GM19467 (cell line): ENCODE results near the gene RUSC1.
A peak's percentile ranks its signal among the peaks of the same experiment; 100 is the strongest.
"Not testable (repeated sequence)": the region's sequence is repeated elsewhere in the genome, so short reads cannot be mapped to it uniquely, and the experiment has no call there.

Source experiments
- ATAC-seq: cut with Tn5 transposase; IDR thresholded peaks from one replicate; pipeline ENCODE4 v1.9.1; 2021; ENCODE audit warnings: mild to moderate bottlenecking, moderate library complexity; ENCODE audit not compliant: unreplicated experiment

RUSC1 gene, protein sequence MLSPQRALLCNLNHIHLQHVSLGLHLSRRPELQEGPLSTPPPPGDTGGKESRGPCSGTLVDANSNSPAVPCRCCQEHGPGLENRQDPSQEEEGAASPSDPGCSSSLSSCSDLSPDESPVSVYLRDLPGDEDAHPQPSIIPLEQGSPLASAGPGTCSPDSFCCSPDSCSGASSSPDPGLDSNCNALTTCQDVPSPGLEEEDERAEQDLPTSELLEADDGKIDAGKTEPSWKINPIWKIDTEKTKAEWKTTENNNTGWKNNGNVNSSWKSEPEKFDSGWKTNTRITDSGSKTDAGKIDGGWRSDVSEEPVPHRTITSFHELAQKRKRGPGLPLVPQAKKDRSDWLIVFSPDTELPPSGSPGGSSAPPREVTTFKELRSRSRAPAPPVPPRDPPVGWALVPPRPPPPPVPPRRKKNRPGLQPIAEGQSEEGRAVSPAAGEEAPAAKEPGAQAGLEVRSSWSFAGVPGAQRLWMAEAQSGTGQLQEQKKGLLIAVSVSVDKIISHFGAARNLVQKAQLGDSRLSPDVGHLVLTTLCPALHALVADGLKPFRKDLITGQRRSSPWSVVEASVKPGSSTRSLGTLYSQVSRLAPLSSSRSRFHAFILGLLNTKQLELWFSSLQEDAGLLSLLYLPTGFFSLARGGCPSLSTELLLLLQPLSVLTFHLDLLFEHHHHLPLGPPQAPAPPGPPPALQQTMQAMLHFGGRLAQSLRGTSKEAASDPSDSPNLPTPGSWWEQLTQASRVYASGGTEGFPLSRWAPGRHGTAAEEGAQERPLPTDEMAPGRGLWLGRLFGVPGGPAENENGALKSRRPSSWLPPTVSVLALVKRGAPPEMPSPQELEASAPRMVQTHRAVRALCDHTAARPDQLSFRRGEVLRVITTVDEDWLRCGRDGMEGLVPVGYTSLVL

DNA sequence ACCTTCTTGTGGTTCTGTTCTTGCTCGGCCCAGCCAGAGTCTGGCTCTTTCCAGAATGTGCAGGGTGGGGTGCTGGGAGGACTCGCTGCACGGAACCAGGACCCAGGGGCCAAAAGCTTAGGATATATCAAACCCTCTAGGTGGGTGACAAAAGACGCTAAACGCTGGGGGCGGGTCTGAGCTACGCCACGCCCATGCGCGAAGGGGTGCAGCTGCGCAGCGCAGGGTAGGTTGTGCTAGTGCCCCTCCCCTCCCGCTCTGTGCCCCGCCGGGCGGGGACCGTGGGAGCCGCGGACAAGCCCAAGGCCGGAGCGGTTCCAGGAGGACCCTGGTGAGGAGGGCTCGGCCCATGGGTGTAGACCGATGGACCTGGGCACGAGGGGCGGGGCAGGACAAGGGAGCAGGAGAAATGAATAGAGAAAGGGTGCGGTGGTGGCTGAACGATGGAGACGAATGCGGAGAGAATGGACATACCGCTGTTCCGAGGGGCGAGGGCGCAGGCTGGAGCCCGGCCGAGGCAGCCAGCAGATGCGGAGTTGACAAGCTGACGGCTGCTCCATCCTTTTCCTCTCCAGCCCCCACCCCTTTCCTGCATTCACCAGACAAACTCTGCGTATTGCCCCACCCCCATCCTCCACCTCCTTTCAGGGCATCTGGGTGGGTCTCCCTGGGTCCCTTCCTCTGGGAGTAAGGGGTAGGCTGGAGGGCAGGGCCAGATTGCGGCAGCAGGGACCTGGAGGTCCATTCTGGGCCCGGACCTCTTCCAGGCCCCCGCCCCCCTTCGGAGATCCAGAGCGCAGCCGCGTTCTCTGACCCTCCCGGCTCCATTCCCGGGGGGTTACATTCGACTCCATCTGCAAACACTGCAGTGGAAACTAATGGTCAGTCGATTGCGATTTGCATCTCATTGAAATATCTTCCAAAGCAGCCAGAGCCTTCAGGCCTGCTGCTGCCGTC lies at the start of gene RUSC1:
Gene RUSC1 (plus strand): TSS at position 234 of the 957 bp plus-strand sequence. CDS start 880 bp downstream, outside the sequence.
- no peak for ATAC-seq

DNA sequence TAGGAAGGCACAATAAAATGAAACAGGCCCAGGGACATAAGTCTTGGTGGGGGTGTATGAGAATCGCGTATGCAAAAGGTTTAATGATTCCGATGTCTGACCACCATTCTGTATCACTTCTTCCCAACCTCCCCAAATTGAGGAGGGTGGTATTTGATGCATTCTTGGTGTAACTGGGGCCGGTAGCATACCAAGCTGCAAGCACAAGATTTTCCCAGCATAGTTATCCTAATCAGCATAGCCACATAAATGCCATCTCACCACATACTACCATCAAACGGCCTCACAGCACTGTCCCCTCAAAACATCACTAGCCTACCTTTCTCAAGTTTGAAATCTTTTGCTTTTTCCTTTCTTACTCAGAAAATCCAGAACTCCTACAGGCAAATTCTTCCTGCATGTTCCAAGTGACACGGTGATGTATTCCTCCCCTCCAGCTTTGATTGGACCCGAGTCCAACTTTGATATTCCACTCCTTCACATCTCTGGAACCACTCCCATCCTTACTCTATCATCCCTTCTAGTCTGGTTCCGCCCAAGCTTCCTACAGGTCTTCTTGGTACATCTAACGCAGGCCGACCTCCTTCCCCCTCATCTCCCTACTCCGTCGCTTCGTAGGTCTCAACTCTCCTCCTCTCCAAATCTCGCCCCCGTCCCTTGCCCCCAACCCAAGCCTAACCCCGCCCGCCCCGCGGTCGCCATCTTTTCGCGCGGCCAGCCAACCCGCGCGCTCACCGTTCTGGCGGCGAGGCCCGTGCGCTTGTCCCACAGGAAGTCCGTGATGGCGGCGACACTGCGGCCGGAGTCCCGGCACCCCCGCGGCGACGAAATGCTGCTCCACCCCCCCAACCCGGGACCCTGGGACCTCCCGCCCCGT lies 48.0 kb upstream of the RUSC1 start:
- ATAC-seq, result peak; percentile 23

DNA sequence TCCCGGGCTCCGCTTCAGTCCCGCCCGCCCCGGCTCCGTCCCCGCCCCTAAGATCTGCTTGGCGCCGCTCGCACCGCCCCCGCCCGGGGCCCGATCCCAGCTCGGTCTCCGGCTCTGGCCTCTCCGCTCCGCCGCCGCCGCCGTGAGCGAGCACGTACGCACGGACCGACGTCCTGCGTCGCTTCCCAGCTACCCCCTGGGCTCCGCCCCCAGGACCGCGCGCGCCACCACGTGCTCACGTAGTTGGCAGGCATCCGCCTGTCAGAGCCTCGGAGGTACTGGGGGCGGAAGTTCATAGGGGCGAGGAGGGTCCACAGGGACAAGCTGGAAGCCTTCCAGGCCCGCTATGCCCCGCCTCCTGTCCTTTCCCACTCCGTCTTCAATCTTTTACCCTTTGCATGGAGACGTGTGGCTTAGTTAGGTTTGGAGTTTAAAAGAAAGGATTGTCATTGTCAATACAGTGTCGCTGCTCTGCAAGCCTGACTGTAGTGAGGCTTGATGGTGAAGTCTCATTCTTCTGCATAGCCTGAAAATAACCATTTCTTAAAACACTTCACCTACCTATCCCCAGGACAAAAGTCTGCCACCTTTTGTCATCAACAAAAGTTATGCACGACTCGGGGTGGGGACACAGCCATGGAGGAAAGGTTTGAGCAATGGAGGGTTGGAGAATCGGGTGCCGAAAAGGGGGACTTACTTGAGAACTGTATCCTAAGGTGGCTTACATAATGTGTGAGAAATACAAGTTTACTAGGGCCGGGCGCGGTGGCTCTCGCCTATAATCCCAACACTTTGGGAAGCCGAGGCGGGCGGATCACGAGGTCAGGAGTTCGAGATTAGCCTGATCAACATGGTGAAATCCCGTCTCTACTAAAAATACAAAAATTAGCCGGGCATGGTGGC lies 47.1 kb upstream of the RUSC1 start, which contains the start of gene CLK2:
Gene CLK2 (minus strand): TSS at position 162 of the 903 bp plus-strand sequence. CDS start 2,527 bp downstream, outside the sequence.
- peak; percentile 60 for ATAC-seq

DNA sequence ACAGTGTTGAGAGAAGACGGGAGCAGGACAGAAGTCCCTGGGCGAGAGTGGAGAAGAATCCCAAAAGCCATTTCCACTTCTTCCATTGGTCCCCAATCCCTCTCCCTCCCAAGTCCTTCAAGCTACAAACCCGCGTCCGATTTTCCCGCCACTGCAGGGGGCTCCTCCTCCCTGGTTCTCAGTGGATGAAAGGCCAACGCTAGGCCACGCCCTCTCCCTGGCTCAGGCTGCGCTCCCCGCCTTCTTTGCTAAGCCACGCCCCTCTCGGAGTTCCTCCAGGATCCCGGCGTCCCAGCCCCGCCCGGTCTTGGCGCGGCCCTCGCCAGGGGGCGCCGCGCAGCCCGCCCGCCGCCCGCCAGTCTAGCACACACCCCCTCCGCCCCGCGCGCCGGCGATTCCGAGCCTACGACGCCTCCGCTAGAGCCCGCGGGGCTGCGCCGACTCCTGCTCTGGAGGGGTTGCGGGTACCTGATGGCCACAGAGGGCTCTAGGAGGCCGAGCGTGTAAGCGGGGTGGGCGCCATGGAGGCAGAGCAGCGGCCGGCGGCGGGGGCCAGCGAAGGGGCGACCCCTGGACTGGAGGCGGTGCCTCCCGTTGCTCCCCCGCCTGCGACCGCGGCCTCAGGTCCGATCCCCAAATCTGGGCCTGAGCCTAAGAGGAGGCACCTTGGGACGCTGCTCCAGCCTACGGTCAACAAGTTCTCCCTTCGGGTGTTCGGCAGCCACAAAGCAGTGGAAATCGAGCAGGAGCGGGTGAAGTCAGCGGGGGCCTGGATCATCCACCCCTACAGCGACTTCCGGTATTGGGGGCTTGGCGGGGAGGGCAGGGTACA lies 43.4 kb upstream of the RUSC1 start, which contains the start of gene HCN3:
Gene HCN3 (plus strand): TSS at position 394 of the 832 bp plus-strand sequence. CDS start 128 bp downstream, at position 522.
- ATAC-seq, result peak; percentile 63

DNA sequence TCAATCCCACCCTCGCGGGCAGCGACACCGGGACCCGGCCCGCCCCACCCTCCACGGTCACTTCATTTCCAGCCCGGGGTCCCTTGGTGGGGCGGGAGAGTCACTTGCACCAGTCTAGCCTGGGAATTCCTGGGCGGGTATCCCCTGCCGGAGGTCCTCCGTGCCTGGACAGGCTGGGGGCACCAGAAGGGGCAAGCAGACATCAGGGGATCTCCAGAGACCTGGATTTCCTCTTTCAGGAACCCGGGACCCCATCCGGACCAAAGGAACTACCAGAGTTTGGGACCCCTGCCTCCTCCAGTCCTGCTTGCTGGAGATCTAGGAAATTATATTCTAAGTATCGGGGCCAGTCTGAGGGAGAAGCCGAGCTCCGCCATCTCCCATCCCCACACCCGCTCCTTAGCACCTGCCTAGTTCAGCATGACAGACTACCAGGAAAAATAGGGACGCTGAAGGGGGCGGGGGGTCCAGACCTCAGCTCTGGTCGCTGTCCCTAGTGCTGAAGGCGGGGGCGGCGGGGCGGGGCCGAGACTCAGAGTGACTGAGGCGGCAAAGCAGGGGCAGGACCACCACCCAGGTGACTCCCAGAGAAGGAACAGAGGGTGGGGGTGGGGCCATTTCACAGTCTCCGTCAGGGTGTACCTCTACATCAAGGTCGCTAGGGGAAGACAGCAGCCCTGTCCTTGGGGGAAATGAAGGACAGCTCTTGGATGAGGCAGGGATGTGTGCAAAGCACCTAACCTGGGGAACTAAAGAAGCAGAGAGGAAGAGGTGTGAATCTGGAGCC lies 42.6 kb upstream of the RUSC1 start:
- ATAC-seq, result no peak

DNA sequence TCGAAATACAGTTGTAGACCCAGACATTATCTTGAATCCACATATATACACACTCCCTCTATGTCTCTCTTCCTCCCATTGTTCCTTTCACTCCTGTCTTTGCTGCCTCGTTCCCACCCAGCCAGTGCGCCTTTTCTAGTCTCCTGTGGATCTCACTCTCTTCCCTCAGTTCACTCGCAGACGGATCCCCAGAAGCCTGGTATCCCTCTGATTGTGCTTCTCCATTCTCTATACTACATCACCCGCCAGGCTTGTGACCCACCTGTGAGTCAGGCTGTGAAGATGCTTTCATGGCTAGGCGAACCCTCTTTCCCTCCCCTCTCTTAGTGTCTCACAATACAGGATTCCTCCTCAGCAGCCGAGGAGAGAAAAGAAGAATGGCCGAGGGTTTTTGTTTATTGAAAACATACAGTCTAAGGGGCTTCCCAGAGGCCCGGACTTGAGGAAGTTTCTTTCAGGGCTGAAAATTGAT lies 42.0 kb upstream of the RUSC1 start:
- no peak for ATAC-seq

DNA sequence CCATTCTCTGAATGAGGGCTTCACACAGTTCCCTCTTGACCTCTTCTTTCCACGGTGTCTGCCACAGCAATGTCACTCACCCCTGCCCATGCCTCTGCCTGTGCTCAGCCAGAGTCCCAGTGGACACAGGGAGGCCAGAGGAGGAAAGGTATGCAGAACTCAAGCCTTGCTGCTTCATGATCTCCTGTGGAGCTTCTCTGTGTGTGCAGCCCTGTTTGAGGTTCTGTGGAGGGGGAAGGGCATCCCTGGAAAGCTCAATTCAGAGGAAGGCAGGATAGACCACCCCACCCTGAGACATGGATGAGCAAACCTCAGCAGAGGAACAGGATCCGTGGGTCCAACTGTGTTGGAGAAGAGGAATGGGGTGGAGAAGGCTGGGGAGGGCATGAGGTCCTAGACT lies 41.4 kb upstream of the RUSC1 start:
- ATAC-seq, result no peak

DNA sequence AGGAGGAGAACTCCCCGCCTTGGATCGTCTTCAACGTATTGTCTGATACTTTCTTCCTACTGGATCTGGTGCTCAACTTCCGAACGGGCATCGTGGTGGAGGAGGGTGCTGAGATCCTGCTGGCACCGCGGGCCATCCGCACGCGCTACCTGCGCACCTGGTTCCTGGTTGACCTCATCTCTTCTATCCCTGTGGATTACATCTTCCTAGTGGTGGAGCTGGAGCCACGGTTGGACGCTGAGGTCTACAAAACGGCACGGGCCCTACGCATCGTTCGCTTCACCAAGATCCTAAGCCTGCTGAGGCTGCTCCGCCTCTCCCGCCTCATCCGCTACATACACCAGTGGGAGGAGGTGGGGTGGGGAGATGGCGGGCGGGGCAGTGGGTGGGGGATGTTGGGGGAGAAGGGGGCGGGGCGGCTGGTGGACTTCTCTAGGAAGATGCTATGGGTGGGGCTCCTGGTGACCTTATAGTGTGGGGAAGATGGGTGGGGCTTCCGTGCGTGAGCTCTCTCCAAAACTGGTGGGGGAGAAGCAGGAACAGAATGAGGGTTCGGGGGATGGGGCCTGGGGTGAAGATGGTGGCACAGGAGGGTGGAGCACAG lies 38.1 kb upstream of the RUSC1 start:
- no peak for ATAC-seq

DNA sequence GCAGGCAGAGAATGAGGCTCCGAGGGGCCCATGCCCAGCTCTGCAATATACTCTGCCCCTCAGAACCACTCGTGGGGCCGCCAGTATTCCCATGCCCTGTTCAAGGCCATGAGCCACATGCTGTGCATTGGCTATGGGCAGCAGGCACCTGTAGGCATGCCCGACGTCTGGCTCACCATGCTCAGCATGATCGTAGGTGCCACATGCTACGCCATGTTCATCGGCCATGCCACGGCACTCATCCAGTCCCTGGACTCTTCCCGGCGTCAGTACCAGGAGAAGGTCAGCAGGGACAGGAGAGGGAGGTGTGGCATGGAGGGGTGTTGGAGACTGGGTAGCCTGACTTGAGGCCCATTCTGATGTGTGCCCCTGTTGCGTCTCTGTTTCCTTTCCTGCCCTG lies 36.2 kb upstream of the RUSC1 start:
- ATAC-seq, result no peak

DNA sequence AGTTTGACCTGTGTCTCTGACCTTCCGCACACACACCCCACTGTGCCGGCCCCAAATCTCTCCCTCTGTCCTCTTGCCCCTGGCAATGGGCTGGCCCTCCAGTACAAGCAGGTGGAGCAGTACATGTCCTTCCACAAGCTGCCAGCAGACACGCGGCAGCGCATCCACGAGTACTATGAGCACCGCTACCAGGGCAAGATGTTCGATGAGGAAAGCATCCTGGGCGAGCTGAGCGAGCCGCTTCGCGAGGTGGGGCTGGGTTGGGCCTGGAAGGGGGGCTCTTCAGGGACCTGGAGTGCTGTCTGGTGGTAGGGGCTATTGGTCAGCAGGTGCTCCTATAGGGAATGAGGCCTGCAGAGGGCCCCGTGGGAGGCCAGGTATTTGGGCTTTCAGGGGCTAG lies 35.6 kb upstream of the RUSC1 start:
- ATAC-seq, result no peak

DNA sequence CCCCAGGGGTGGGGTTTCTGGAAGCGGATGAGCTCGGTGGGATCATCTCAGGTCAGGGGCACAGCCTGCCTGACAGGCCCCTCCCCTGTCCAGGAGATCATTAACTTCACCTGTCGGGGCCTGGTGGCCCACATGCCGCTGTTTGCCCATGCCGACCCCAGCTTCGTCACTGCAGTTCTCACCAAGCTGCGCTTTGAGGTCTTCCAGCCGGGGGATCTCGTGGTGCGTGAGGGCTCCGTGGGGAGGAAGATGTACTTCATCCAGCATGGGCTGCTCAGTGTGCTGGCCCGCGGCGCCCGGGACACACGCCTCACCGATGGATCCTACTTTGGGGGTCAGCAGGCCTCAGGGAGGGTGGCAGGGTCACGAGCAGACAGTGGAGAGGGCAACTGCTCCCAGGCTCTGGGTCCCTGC lies 35.1 kb upstream of the RUSC1 start:
- ATAC-seq, result no peak

DNA sequence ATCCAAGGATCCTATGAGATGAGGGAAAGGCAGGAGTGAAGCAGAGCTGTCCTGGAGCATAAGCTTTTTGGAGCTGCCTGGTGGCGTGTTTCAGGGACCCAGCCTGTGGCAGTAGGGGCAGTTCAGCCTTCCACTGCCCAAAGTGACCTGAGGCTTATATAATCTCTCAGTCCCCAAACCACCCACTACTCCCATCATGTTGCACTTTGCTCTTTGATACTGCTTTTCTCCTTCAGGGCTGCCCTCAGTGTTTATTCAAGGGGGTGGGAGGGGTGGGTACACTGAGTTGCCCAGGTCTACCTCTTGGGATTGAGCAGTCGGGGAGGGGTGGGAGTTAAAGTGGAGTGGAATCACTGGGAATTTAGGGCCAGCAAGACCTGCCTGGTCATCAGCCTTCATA lies 34.1 kb upstream of the RUSC1 start:
- ATAC-seq, result no peak

DNA sequence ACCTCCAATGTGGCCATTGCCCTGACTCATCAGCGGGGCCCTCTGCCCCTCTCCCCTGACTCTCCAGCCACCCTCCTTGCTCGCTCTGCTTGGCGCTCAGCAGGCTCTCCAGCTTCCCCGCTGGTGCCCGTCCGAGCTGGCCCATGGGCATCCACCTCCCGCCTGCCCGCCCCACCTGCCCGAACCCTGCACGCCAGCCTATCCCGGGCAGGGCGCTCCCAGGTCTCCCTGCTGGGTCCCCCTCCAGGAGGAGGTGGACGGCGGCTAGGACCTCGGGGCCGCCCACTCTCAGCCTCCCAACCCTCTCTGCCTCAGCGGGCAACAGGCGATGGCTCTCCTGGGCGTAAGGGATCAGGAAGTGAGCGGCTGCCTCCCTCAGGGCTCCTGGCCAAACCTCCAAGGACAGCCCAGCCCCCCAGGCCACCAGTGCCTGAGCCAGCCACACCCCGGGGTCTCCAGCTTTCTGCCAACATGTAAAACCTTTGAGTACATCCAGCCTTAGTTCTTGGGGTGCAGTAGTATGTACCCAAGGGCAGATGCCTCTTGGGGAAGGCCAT lies 32.6 kb upstream of the RUSC1 start:
- ATAC-seq, result no peak

DNA sequence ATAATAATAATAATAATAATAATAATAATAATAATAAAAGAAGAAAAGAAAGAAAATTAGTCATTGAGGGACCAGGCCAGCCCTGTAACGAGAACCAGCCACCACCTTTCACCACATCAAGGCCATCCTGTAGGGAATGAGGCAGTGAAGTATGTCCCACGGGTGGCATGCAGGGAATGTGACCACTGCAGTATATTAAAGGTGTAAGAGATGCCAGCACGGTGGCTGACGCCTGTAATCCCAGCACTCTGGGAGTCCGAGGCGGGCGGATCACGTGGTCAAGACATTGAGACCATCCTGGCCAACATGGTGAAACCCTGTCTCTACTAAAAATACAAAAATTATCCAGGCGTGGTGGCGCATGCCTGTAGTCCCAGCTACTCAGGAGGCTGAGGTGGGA lies 29.7 kb upstream of the RUSC1 start:
- not testable (repeated sequence) for ATAC-seq

DNA sequence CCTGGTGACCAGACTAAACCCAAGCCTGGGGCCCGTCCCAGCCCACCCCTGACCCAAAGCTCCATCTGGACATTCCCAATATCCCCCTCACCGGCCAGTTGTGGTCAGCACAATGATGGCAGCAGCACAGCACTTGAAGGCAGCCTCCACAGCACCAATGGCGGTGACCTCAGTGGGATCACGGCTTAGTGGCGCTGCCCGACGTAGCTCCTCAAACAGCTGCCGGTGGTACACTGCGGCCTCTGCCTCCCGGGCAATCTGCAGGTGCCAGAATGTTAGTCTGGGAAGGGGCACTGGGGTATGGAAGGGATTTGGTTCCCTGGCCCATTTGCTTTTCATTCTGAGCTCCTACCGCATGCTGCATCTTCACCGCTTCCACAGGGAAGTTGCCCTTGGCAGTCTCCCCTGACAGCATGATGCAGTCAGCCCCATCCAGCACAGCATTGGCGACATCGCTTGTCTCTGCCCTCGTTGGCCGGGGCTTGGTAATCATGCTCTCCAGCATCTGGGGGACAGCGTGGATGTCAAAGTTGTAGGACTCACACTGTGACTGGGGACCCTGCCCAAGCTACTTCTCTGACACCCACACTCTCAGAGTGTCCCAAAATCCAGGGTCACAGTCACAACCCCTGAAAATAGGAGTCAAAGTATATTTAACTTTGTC lies 27.5 kb upstream of the RUSC1 start:
- ATAC-seq, result no peak
